Measurements from ENCODE around the gene ZNF80.

ZNF80 gene

GRCh38 chr3:114270019-114270418 is 32.6 kb upstream of the ZNF80 start:
- no peak for DNase-seq (ENCODE audit: low read depth)
- H3K4me3 ChIP-seq (ENCODE audit: low read depth, low read length), result no peak overlapping the region
- no peak for TF ChIP-seq POLR2A (IDR thresholded peaks at IDR 0.05; ENCODE audit: extremely low read depth, insufficient read length)
- TF ChIP-seq MAX (IDR thresholded peaks at IDR 0.05; ENCODE audit: low read depth, low read length), result no peak
- TF ChIP-seq, protein P1, sequence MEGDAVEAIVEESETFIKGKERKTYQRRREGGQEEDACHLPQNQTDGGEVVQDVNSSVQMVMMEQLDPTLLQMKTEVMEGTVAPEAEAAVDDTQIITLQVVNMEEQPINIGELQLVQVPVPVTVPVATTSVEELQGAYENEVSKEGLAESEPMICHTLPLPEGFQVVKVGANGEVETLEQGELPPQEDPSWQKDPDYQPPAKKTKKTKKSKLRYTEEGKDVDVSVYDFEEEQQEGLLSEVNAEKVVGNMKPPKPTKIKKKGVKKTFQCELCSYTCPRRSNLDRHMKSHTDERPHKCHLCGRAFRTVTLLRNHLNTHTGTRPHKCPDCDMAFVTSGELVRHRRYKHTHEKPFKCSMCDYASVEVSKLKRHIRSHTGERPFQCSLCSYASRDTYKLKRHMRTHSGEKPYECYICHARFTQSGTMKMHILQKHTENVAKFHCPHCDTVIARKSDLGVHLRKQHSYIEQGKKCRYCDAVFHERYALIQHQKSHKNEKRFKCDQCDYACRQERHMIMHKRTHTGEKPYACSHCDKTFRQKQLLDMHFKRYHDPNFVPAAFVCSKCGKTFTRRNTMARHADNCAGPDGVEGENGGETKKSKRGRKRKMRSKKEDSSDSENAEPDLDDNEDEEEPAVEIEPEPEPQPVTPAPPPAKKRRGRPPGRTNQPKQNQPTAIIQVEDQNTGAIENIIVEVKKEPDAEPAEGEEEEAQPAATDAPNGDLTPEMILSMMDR (IDR thresholded peaks at IDR 0.05; ENCODE audit: low read depth, low read length), result no peak
- TF ChIP-seq MYC (IDR thresholded peaks at IDR 0.05; ENCODE audit: low read depth, low read length), result no peak

DNA sequence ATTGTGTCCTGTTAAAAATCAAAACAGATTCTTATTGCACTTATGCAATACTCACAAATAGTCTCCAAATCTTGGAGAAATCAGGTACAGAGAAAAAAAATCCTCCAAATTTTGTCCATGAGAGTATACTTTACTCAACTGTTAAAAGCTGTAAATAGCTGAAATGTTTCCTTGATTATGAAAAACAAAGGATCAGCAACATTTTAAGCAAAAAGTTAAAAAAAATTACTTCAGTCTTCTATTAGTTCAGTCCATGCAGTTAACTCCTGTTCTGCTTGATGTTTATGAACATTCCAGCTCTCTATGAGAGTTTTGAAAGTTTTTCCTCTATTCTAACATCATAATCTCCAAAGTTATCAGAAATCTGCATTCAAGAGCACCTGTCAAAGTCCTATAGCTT is 22.8 kb upstream of the ZNF80 start:
- H3K4me3 ChIP-seq (ENCODE audit: low read depth, low read length), result no peak overlapping the region
- DNase-seq (ENCODE audit: low read depth), result no peak
- TF ChIP-seq MAX (IDR thresholded peaks at IDR 0.05; ENCODE audit: low read depth, low read length), result no peak
- TF ChIP-seq MYC (IDR thresholded peaks at IDR 0.05; ENCODE audit: low read depth, low read length), result no peak
- no peak for TF ChIP-seq POLR2A (IDR thresholded peaks at IDR 0.05; ENCODE audit: extremely low read depth, insufficient read length)
- TF ChIP-seq, protein P1 (IDR thresholded peaks at IDR 0.05; ENCODE audit: low read depth, low read length), result no peak

DNA sequence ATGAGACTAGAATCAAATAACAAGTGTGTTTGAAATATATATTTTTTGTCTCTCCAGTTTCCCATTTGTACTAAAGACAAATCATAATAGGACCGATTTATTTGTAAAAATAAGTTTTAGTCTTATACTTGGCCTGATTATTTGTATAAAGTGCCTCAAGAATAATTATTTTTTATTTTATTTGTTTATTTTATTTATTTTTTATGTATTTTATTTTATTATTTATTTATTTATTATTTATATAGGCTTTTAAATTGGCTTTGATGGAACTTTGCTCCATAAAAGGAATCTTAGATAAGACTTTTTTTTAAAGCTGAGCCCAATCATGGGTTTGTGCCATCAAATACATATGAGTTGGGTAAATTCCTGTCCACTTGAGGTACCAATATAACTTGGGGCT is 22.2 kb upstream of the ZNF80 start:
- DNase-seq (ENCODE audit: low read depth), result no peak
- no peak overlapping the region for H3K4me3 ChIP-seq (ENCODE audit: low read depth, low read length)
- no peak for TF ChIP-seq MYC (IDR thresholded peaks at IDR 0.05; ENCODE audit: low read depth, low read length)
- TF ChIP-seq, protein P1 (IDR thresholded peaks at IDR 0.05; ENCODE audit: low read depth, low read length), result no peak
- no peak for TF ChIP-seq MAX (IDR thresholded peaks at IDR 0.05; ENCODE audit: low read depth, low read length)
- TF ChIP-seq POLR2A (IDR thresholded peaks at IDR 0.05; ENCODE audit: extremely low read depth, insufficient read length), result no peak

GRCh38 chr3:114253505-114253904 is 16.1 kb upstream of the ZNF80 start:
- no peak overlapping the region for H3K4me3 ChIP-seq (ENCODE audit: low read depth, low read length)
- TF ChIP-seq POLR2A (IDR thresholded peaks at IDR 0.05; ENCODE audit: extremely low read depth, insufficient read length) (no peak), MYC (IDR thresholded peaks at IDR 0.05; ENCODE audit: low read depth, low read length) (no peak), MAX (IDR thresholded peaks at IDR 0.05; ENCODE audit: low read depth, low read length) (no peak)
- TF ChIP-seq, protein P1 (IDR thresholded peaks at IDR 0.05; ENCODE audit: low read depth, low read length), result no peak
- no peak for DNase-seq (ENCODE audit: low read depth)

DNA sequence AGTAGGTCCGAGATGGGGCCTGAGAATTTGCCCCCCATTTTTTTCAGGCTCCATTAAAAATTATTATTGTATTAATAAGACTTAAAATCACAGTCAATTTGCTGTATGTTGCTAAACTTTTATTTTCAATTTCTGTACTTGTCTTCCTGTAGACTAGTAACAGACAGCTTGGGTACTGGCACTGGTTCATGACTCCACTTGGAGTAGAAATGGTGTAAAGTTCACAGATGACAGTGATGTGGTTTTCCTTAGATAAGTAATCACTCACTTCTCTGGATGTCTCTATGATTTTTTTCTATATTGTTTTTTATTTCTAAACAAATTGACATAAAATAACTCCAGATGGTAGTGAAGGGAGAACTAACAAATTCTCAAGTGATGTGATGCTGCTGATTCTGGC is 15.6 kb upstream of the ZNF80 start:
- no peak overlapping the region for H3K4me3 ChIP-seq (ENCODE audit: low read depth, low read length)
- TF ChIP-seq MAX (IDR thresholded peaks at IDR 0.05; ENCODE audit: low read depth, low read length), result no peak
- no peak for DNase-seq (ENCODE audit: low read depth)

- no peak for TF ChIP-seq MAX (IDR thresholded peaks at IDR 0.05; ENCODE audit: low read depth, low read length)
- no peak for TF ChIP-seq MYC (IDR thresholded peaks at IDR 0.05; ENCODE audit: low read depth, low read length)
- TF ChIP-seq POLR2A (IDR thresholded peaks at IDR 0.05; ENCODE audit: extremely low read depth, insufficient read length), result no peak
- TF ChIP-seq, protein P1 (IDR thresholded peaks at IDR 0.05; ENCODE audit: low read depth, low read length), result no peak
- DNase-seq (ENCODE audit: low read depth), result no peak
- H3K4me3 ChIP-seq (ENCODE audit: low read depth, low read length), result no peak overlapping the region
Measured at GRCh38 chr3:114242947-114243346, 5.6 kb upstream of the ZNF80 start.

Data from NB4 (cell line).